Lung (tissue), 12 donors: ENCODE measurements around the gene RECQL. TPM values are rescaled to one million over a fixed set of nuclear protein-coding genes. Genes with fewer than 3 reads are reported as not detected.

Source experiments
- ATAC-seq: fragments of 200-7000 bp; cut with Tn5 transposase; one replicate; pipeline ENCODE4 v1.9.1; 2020; ENCODE audit warnings: moderate number of reproducible peaks; ENCODE audit not compliant: insufficient read depth, low FRiP score
- DNase-seq, 3 donors: peaks; one replicate each; pipeline ENCODE4 v3.0.0-alpha.2; 2013 to 2017
- H3K27ac ChIP-seq, 2 donors: one replicate each; pipeline ENCODE4 v1.5.1; 2013; ENCODE audit warnings: mild to moderate bottlenecking in 2 of 2, moderate library complexity in 2 of 2, control low read depth in 1 of 2, inconsistent platforms in 1 of 2, low read depth in 1 of 2, low read length in 1 of 2
- H3K27me3 ChIP-seq, 3 donors: one replicate each; pipeline ENCODE4 v1.5.1; 2013; ENCODE audit warnings: low read length in 2 of 3; ENCODE audit not compliant: control insufficient read depth in 3 of 3, insufficient read depth in 3 of 3
- H3K36me3 ChIP-seq, 4 donors: one replicate each; pipeline ENCODE4 v1.5.1; 2013; ENCODE audit warnings: low read length in 4 of 4, mild to moderate bottlenecking in 1 of 4, moderate library complexity in 1 of 4; ENCODE audit not compliant: control insufficient read depth in 4 of 4, insufficient read depth in 4 of 4
- H3K4me1 ChIP-seq, 5 donors: one replicate each; pipeline ENCODE4 v1.5.1; 2013; ENCODE audit warnings: low read length in 5 of 5, mild to moderate bottlenecking in 2 of 5, moderate library complexity in 1 of 5; ENCODE audit not compliant: control insufficient read depth in 5 of 5, insufficient read depth in 5 of 5
- H3K4me3 ChIP-seq: one replicate; pipeline ENCODE4 v1.5.1; 2013; ENCODE audit warnings: mild to moderate bottlenecking, control low read depth, moderate library complexity
- H3K9ac ChIP-seq, 2 donors: one replicate each; pipeline ENCODE4 v1.5.1; 2013; ENCODE audit warnings: low read length in 2 of 2, control low read depth in 1 of 2; ENCODE audit not compliant: insufficient read depth in 1 of 2
- H3K9me3 ChIP-seq, 4 donors: one replicate each; pipeline ENCODE4 v1.5.1; 2013; ENCODE audit warnings: low read length in 3 of 4, mild to moderate bottlenecking in 1 of 4, moderate library complexity in 1 of 4; ENCODE audit not compliant: control insufficient read depth in 4 of 4, insufficient read depth in 3 of 4
- WGBS, 2 donors: extraction: QIAGEN DNeasy Blood & Tissue Kit; methylation state at CpG; one replicate each; pipeline ENCODE4 v1.1.7; 2013; 5-methylcytosine and 5-hydroxymethylcytosine counted together
- polyA plus RNA-seq, 2 donors: library from polyadenylated mRNA; stranded (reverse); fragments of 200-250 nt; gene quantifications; one replicate each; pipeline ENCODE4 v1.2.1, GENCODE V29; 2013
- total RNA-seq, 2 donors: library from RNA; depleted of rRNA in 1 of 2; stranded (reverse); fragments of >200 nt in 1 of 2; gene quantifications; one replicate each; pipeline ENCODE4 v1.2.1, GENCODE V29; 2014 to 2021
- TF ChIP-seq, protein P1 (sequence below): IDR thresholded peaks from 2 replicates; pipeline ENCODE4 v1.5.1; 2012; ENCODE audit warnings: mild to moderate bottlenecking; ENCODE audit errors: control extremely low read depth, extremely low read depth
- donor health status: control.
- donor health status: control.
- donor health status: Bipolar disorder and iron deficiency.
- donor health status: healthy.
- donor health status: DM: yes; HTN: yes; CAD: no.

RECQL gene
- total and polyA plus RNA-seq, 4 donors = 13.8 to 36.0 (median 29.6) TPM

DNA sequence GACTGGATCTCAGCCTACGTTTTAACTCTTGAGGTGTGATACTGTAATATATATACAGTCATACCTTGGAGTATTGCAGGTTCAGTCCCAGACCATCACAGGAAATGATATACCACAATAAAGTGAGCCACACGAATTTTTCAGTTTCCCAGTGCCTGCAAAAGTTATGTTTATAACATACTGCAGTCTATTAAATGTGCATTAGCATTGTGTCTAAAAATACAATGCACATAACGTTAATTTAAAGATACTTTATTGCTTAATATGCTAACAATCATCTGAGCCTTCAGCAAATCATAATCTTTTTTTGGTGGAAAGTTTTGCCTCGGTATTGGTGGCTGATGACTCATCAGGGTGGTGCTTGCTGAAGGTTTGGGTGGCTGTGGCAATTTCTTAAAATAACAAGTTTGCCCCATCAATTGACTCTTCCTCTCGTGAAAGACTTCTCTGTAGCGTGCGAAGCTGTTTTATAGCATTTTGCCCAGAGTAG lies 45.1 kb downstream of the RECQL start:
- Histone ChIP-seq H3K4me3 (no peak overlapping the region), H3K27me3 (no peaks in the 10 kb centered on the region), H3K9ac (no peak overlapping the region), H3K4me1 (no peaks in the 10 kb centered on the region), H3K27ac (no peak overlapping the region), H3K9me3 (no peaks in the 10 kb centered on the region), H3K36me3 (peaks cover 9 to 31% (median 18%) of the 10 kb centered on the region in 4 donors)
- no peak for ATAC-seq
- no peak for DNase-seq
- TF ChIP-seq, protein P1, sequence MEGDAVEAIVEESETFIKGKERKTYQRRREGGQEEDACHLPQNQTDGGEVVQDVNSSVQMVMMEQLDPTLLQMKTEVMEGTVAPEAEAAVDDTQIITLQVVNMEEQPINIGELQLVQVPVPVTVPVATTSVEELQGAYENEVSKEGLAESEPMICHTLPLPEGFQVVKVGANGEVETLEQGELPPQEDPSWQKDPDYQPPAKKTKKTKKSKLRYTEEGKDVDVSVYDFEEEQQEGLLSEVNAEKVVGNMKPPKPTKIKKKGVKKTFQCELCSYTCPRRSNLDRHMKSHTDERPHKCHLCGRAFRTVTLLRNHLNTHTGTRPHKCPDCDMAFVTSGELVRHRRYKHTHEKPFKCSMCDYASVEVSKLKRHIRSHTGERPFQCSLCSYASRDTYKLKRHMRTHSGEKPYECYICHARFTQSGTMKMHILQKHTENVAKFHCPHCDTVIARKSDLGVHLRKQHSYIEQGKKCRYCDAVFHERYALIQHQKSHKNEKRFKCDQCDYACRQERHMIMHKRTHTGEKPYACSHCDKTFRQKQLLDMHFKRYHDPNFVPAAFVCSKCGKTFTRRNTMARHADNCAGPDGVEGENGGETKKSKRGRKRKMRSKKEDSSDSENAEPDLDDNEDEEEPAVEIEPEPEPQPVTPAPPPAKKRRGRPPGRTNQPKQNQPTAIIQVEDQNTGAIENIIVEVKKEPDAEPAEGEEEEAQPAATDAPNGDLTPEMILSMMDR = no peak
- 63 to 64% methylated on average over 7 of the region's 7 CpGs for WGBS, 2 donors

DNA sequence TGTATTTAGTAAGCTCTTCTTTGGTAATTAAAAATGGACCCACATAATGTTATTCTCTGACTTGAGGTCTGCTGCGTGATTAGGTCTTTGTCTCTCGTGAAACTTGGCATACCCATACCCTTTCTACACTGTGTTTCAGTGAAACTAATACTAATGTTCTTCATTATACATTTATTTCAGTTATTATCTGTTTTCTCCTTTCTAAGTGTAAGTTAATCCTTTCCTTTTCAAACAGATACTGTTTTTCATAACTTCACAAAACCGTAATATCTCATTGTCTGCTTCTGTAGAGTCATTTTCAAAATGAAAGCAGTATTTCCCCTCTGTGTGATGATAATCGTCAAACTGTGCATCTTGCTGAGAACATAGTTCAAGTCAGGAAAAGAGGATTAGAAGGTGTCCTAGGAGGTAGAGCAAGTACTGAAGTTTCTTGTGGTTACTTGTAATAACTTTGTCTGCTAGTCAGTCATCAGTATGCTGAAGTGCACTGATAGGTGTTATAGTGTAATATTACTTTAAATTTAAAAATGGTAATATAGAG lies 48.1 kb downstream of the RECQL start:
- Histone ChIP-seq H3K4me3 (no peak overlapping the region), H3K27me3 (no peaks in the 10 kb centered on the region), H3K9me3 (no peaks in the 10 kb centered on the region), H3K36me3 (peaks cover 7 to 27% (median 18%) of the 10 kb centered on the region in 4 donors), H3K9ac (no peak overlapping the region), H3K4me1 (no peaks in the 10 kb centered on the region), H3K27ac (no peak overlapping the region)
- WGBS, 2 donors = 88 to 99% methylated on average over 4 of the region's 4 CpGs
- DNase-seq (no peak), ATAC-seq (no peak)
- TF ChIP-seq, protein P1 = no peak

DNA sequence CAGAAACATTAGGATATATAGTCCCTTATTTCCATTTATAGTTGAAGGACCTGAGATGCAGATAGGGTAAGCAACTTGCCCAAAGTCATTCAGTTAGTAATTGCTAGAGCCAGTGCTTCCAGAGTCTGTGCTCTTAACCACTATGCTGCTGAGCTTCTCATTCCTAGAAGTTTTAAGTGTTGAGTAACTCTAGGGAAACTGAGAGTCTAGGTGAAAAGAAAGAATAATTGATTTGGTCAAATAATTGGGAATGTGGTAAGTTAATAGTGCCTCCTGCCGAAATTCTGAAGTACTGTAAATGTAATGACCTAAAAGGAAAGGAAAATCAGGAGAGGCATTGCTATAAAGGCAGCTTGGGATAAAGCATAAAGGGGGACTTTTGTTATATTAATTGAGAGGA lies 49.9 kb downstream of the RECQL start:
- Histone ChIP-seq H3K27me3 (no peaks in the 10 kb centered on the region), H3K9ac (no peak overlapping the region), H3K36me3 (peaks cover 0 to 30% (median 10%) of the 10 kb centered on the region in 4 donors), H3K27ac (no peak overlapping the region), H3K9me3 (no peaks in the 10 kb centered on the region), H3K4me1 (no peaks in the 10 kb centered on the region), H3K4me3 (no peak overlapping the region)
- TF ChIP-seq, protein P1 = no peak
- ATAC-seq (no peak), DNase-seq (no peak)
- 35 to 47% methylated on average over 1 of the region's 1 CpG for WGBS, 2 donors
